H1 (cell line): ENCODE measurements around the gene GH2. TPM values are rescaled to one million over a fixed set of nuclear protein-coding genes. Genes with fewer than 3 reads are reported as not detected.
"Not testable (repeated sequence)": the region's sequence is repeated elsewhere in the genome, so short reads cannot be mapped to it uniquely, and the experiment has no call there.

Source experiments
- CTCF ChIA-PET: fragments of 300-600 bp; sonication (Branson Sonifier 250); formaldehyde crosslinking; loops from one replicate; lab custom pipeline; 2021; ENCODE audit not compliant: partially characterized antibody; lab: Charles Lee
- POLR2A ChIA-PET: fragments of 300-600 bp; sonication (Branson Sonifier 250); formaldehyde crosslinking; loops from one replicate; lab custom pipeline; 2021; ENCODE audit warnings: inconsistent platforms; ENCODE audit not compliant: partially characterized antibody; lab: Charles Lee
- DNase-seq, 2 experiments: peaks; one replicate each; pipeline versions ENCODE4 v3.0.0 to v3.0.0-alpha.2; 2010 to 2022; ENCODE audit warnings: low spot score in 2 of 2, low read depth in 1 of 2, mixed read lengths in 1 of 2
- FAIRE-seq: peaks from 2 replicates; lab custom pipeline; 2011; peaks lifted over from hg19 to GRCh38; lab: Jason Lieb, UNC
- H2AFZ ChIP-seq: 2 replicates; pipeline ENCODE4 v1.8.1; 2012; ENCODE audit warnings: low read length, inconsistent platforms
- H2AK5ac ChIP-seq: 2 replicates; pipeline ENCODE4 v1.6.1; 2013; ENCODE audit warnings: low read depth, low read length
- H2BK120ac ChIP-seq: replicated peaks from 2 replicates; pipeline ENCODE3; 2013; ENCODE audit warnings: low read depth, low read length, inconsistent platforms
- H2BK12ac ChIP-seq: 2 replicates; pipeline ENCODE4 v1.6.1; 2013; ENCODE audit warnings: low read depth, low read length
- H2BK15ac ChIP-seq: 2 replicates; pipeline ENCODE4 v1.6.1; 2013; ENCODE audit warnings: low read length
- H2BK20ac ChIP-seq: 2 replicates; pipeline ENCODE4 v1.6.1; 2013; ENCODE audit warnings: low read length
- H2BK5ac ChIP-seq: 2 replicates; pipeline ENCODE4 v1.6.1; 2013; ENCODE audit warnings: low read depth, low read length
- H3K14ac ChIP-seq: 2 replicates; pipeline ENCODE4 v1.6.1; 2013; ENCODE audit warnings: inconsistent platforms; ENCODE audit not compliant: insufficient read length
- H3K18ac ChIP-seq: 2 replicates; pipeline ENCODE4 v1.6.1; 2013; ENCODE audit warnings: low read length; ENCODE audit errors: extremely low read depth
- H3K23ac ChIP-seq: 2 replicates; pipeline ENCODE4 v1.6.1; 2013; ENCODE audit warnings: inconsistent platforms; ENCODE audit not compliant: insufficient read length
- H3K23me2 ChIP-seq: 2 replicates; pipeline ENCODE4 v1.6.1; 2013; ENCODE audit warnings: low read depth, low read length
- H3K27ac ChIP-seq: 2 replicates; pipeline ENCODE4 v1.6.1; 2011; ENCODE audit warnings: low read depth, low read length, inconsistent platforms
- H3K27me3 ChIP-seq, 4 experiments: replicated peaks in 1 of 4; 1 replicate in 1 of 4; 2 replicates in 3 of 4; pipeline versions ENCODE4 v1.6.1 to v1.8.1; 2011 to 2013; ENCODE audit warnings: low read length in 3 of 4, mild to moderate bottlenecking in 3 of 4, inconsistent platforms in 2 of 4, mixed read lengths in 2 of 4, moderate library complexity in 1 of 4; ENCODE audit not compliant: control insufficient read depth in 3 of 4, insufficient read depth in 3 of 4; ENCODE audit errors: extremely low read depth in 1 of 4
- H3K36me3 ChIP-seq, 4 experiments: 2 replicates each; pipeline versions ENCODE4 v1.6.1 to v1.8.1; 2011 to 2013; ENCODE audit warnings: mild to moderate bottlenecking in 4 of 4, low read length in 3 of 4, moderate library complexity in 2 of 4, control low read depth in 1 of 4, inconsistent platforms in 1 of 4; ENCODE audit not compliant: insufficient read depth in 4 of 4, control insufficient read depth in 2 of 4
- H3K4ac ChIP-seq: replicated peaks from 2 replicates; pipeline ENCODE3; 2013; ENCODE audit warnings: low read length, low read depth, mixed read lengths, inconsistent platforms; ENCODE audit not compliant: insufficient read length
- H3K4me1 ChIP-seq, 4 experiments: replicated peaks in 1 of 4; 1 replicate in 1 of 4; 2 replicates in 3 of 4; pipeline versions ENCODE4 v1.6.1 to v1.8.1; 2011 to 2013; ENCODE audit warnings: low read length in 3 of 4, inconsistent platforms in 2 of 4, mixed read lengths in 1 of 4; ENCODE audit not compliant: insufficient read depth in 4 of 4, control insufficient read depth in 3 of 4
- H3K4me2 ChIP-seq, 2 experiments: 2 replicates each; pipeline versions ENCODE4 v1.6.1 to v1.8.1; 2011 to 2013; ENCODE audit warnings: low read depth in 2 of 2, low read length in 2 of 2, control low read depth in 1 of 2, inconsistent platforms in 1 of 2, mild to moderate bottlenecking in 1 of 2; ENCODE audit not compliant: insufficient read depth in 1 of 2
- H3K4me3 ChIP-seq, 4 experiments: fragments of 200-600, 300-600 bp in 1 of 4; sonication (generic), shearing (Covaris generic), sonication (Bioruptor Twin) in 1 of 4; 2 replicates each; pipeline versions ENCODE4 v1.5.1 to v1.8.1; 2011 to 2016; ENCODE audit warnings: low read length in 4 of 4, low read depth in 3 of 4, control low read depth in 2 of 4, inconsistent platforms in 2 of 4, mild to moderate bottlenecking in 2 of 4, mixed read lengths in 1 of 4, moderate library complexity in 1 of 4; ENCODE audit not compliant: insufficient read depth in 2 of 4; ENCODE audit errors: extremely low read depth in 1 of 4
- H3K56ac ChIP-seq: replicated peaks from 2 replicates; pipeline ENCODE3; 2013; ENCODE audit warnings: low read depth, mild to moderate bottlenecking, mixed read lengths, low read length, inconsistent platforms; ENCODE audit not compliant: insufficient read length
- H3K79me1 ChIP-seq: 2 replicates; pipeline ENCODE4 v1.6.1; 2013; ENCODE audit warnings: low read depth, low read length, control low read depth
- H3K79me2 ChIP-seq, 2 experiments: 2 replicates each; pipeline versions ENCODE4 v1.6.1 to v1.8.1; 2012 to 2013; ENCODE audit warnings: low read length in 2 of 2, mild to moderate bottlenecking in 2 of 2, inconsistent platforms in 1 of 2; ENCODE audit not compliant: insufficient read depth in 2 of 2, control insufficient read depth in 1 of 2
- H3K9ac ChIP-seq, 4 experiments: replicated peaks in 1 of 4; 1 replicate in 1 of 4; 2 replicates in 3 of 4; pipeline versions ENCODE4 v1.6.1 to v1.8.1; 2011 to 2013; ENCODE audit warnings: low read depth in 3 of 4, low read length in 3 of 4, control low read depth in 2 of 4, mild to moderate bottlenecking in 2 of 4, moderate library complexity in 2 of 4, inconsistent platforms in 1 of 4; ENCODE audit errors: extremely low read depth in 1 of 4
- H3K9me3 ChIP-seq, 2 experiments: 2 replicates each; pipeline versions ENCODE4 v1.6.1 to v1.8.1; 2012 to 2013; ENCODE audit warnings: mild to moderate bottlenecking in 2 of 2, moderate library complexity in 2 of 2, control low read depth in 1 of 2, inconsistent platforms in 1 of 2, low read depth in 1 of 2, low read length in 1 of 2, mixed read lengths in 1 of 2; ENCODE audit not compliant: insufficient read depth in 2 of 2
- H4K20me1 ChIP-seq, 2 experiments: replicated peaks in 1 of 2; 2 replicates each; pipeline versions ENCODE3 to v1.8.1; 2011 to 2013; ENCODE audit warnings: inconsistent platforms in 2 of 2, low read length in 2 of 2, mild to moderate bottlenecking in 1 of 2; ENCODE audit not compliant: insufficient read depth in 2 of 2, control insufficient read depth in 1 of 2
- H4K5ac ChIP-seq: 2 replicates; pipeline ENCODE4 v1.6.1; 2013; ENCODE audit warnings: low read length, low read depth, mixed read lengths, inconsistent platforms; ENCODE audit not compliant: insufficient read length
- H4K8ac ChIP-seq: 2 replicates; pipeline ENCODE4 v1.8.0; 2013; ENCODE audit warnings: mild to moderate bottlenecking, moderate library complexity, low read length, inconsistent platforms; ENCODE audit not compliant: insufficient read depth; ENCODE audit errors: extremely low read depth
- H4K91ac ChIP-seq: replicated peaks from 2 replicates; pipeline ENCODE3; 2013; ENCODE audit warnings: low read length, mixed read lengths, inconsistent platforms; ENCODE audit not compliant: insufficient read length
- WGBS, 2 experiments: shearing (Covaris generic) in 1 of 2; methylation state at CpG; one replicate each; pipeline versions ENCODE4 v1.1.6 to v1.1.7; 2013 to 2015; ENCODE audit warnings: low lambda C conversion rate in 2 of 2, mixed read lengths in 2 of 2, inconsistent platforms in 1 of 2, low coverage in 1 of 2, missing lambda C conversion rate in 1 of 2; ENCODE audit not compliant: insufficient replicate concordance in 2 of 2, insufficient coverage in 1 of 2, insufficient read length in 1 of 2; ENCODE audit errors: extremely low coverage in 1 of 2, missing lambda C conversion rate in 1 of 2; 5-methylcytosine and 5-hydroxymethylcytosine counted together
- polyA plus RNA-seq, 7 experiments: library from polyadenylated mRNA; depleted of rRNA in 3 of 7; stranded (reverse) in 5 of 7; unstranded in 2 of 7; fragments of >200 nt in 5 of 7; fragments of 200-250 nt in 2 of 7; gene quantifications; 1 replicate in 5 of 7; 2 replicates in 1 of 7; 4 replicates in 1 of 7; pipeline versions ENCODE4 v1.2.1 to v1.2.3, GENCODE V29; 2011 to 2013; ENCODE audit warnings: missing spikeins in 2 of 7, mixed read lengths in 2 of 7
- total RNA-seq: library from RNA; stranded (reverse); fragmentation: NEBNext Ultra II Directional; extraction: Animal tissue kit (Norgen Biotek cat#: 25700); gene quantifications from 2 replicates; pipeline ENCODE4 v1.2.1, GENCODE V29; 2021

The GH2 gene
- total and polyA plus RNA-seq, 2 of the 8 experiments (the other 6 are each of a cell fraction or from before 2014, with no cell fraction given), result 0.60 to 1.5 TPM

DNA sequence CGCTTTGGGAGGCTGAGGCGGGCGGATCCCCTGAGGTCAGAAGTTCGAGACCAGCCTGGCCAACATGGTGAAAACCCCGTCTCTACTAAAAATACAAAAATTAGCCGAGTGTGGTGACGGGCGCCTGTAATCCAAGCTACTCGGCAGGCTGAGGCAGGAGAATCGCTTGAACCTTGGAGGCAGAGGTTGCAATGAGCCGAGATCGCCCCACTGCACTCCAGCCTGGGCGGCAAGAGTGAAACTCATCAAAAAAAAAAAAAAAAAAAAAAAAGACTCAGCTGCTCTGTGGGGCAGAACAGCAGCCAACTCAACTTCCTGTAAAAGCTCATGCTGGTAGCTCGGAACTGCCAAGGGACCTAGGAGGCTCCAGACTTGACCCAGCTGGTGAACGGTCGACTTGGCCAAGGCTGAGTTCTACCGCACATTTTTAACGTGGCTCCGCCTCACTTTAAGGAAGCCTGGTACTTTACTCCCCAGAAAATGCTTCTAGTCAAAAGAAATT, 38.3 kb downstream of the GH2 start:
- not testable (repeated sequence) for H4K20me1 ChIP-seq, H2AK5ac ChIP-seq, H3K23me2 ChIP-seq, H3K79me1 ChIP-seq, H3K56ac ChIP-seq, H4K91ac ChIP-seq, FAIRE-seq, H2BK20ac ChIP-seq, H3K14ac ChIP-seq, H3K23ac ChIP-seq, H3K9me3 ChIP-seq, DNase-seq, H2BK12ac ChIP-seq, H3K4ac ChIP-seq, H3K36me3 ChIP-seq, H2BK120ac ChIP-seq, H2BK5ac ChIP-seq, H2BK15ac ChIP-seq, H3K27ac ChIP-seq, H3K9ac ChIP-seq, H3K18ac ChIP-seq
- Histone ChIP-seq H2AFZ (peak overlapping the region; percentile 43; the same call in 1 of the 2 replicates), H4K5ac (peak overlapping the region; percentile 23), H3K79me2 (peaks cover 11 to 25% of the 10 kb centered on the region in 2 experiments), H4K8ac (peak overlapping the region; percentile 54; the same call in 1 of the 2 replicates), H3K4me1 (peaks cover 3 to 19% (median 19%) of the 10 kb centered on the region in 4 experiments), H3K27me3 (peaks cover 0 to 23% (median 16%) of the 10 kb centered on the region in 4 experiments; a peak in 6 of 7 replicates), H3K4me3 (peak overlapping the region; percentile 59 to 97 (median 65)), H3K4me2 (peak overlapping the region; percentile 59)
- ChIA-PET POLR2A (interaction anchor here (0.9 to 27.8 kb wide), 3 partner anchors 10 to 70 kb away, joined by 3 to 593 read pairs (median 13); partner anchors contain the start of genes CCDC47, DDX42, FTSJ3 and PSMC5), CTCF (interaction anchor here (0.9 to 6.9 kb wide), 3 partner anchors 9 to 15 kb away, joined by 3 to 77 read pairs (median 7); no protein-coding TSS in a partner anchor)
- 52% methylated on average over 16 of the region's 19 CpGs; no CpG with 5 or more reads in 1 of the 2 experiments for WGBS, 2 experiments
